Vagina (tissue), 2 donors: Measurements from ENCODE around the gene DNMT3A.
A peak's percentile ranks its signal among the peaks of the same experiment; 100 is the strongest.

Source experiments
- POLR2A ChIP-seq, 2 donors: fragments of 450-650 bp; IDR thresholded peaks; one replicate each; pipeline ENCODE4 v1.6.1; 2017; ENCODE audit warnings: antibody characterized with exemption in 2 of 2, mild to moderate bottlenecking in 2 of 2, moderate library complexity in 2 of 2
- POLR2AphosphoS5 ChIP-seq, 2 donors: sonication (generic); formaldehyde crosslinking; IDR thresholded peaks; one replicate each; pipeline ENCODE4 v1.9.0; 2017; ENCODE audit warnings: antibody characterized with exemption in 2 of 2, mild to moderate bottlenecking in 2 of 2, low read depth in 1 of 2; ENCODE audit not compliant: insufficient read depth in 1 of 2
- TF ChIP-seq, protein P1 (sequence below), 3 experiments: fragments of 450-650 bp in 2 of 3; fragments of 200-600 bp in 1 of 3; sonication (generic) in 1 of 3; IDR thresholded peaks; one replicate each; pipeline ENCODE4 v1.5.1; 2017 to 2019; ENCODE audit warnings: antibody characterized with exemption in 3 of 3, mild to moderate bottlenecking in 2 of 3, moderate library complexity in 2 of 3

DNA sequence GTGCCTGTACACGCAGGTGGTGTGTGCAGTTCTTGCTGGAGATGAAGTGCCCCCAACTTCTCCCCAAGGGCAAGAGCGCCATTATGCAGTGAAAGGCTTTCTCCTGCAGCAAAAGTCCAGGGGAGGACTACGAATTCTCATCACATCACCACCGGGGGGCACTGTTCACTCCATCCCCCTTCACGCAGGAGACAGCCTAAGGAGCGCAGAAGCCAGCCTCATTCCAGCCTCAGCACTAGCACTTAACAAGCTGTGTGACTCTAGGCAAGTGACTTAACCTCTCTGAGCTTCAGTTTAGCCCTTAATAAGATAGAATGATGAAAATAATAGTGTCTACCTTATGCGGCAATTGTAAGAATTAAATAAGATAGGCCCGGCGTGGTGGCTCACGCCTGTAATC, 32.3 kb downstream of the DNMT3A start:
- TF ChIP-seq, protein P1, sequence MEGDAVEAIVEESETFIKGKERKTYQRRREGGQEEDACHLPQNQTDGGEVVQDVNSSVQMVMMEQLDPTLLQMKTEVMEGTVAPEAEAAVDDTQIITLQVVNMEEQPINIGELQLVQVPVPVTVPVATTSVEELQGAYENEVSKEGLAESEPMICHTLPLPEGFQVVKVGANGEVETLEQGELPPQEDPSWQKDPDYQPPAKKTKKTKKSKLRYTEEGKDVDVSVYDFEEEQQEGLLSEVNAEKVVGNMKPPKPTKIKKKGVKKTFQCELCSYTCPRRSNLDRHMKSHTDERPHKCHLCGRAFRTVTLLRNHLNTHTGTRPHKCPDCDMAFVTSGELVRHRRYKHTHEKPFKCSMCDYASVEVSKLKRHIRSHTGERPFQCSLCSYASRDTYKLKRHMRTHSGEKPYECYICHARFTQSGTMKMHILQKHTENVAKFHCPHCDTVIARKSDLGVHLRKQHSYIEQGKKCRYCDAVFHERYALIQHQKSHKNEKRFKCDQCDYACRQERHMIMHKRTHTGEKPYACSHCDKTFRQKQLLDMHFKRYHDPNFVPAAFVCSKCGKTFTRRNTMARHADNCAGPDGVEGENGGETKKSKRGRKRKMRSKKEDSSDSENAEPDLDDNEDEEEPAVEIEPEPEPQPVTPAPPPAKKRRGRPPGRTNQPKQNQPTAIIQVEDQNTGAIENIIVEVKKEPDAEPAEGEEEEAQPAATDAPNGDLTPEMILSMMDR (IDR thresholded peaks at IDR 0.05): peak in 1 of 3 experiments; percentile 19
- TF ChIP-seq POLR2A (IDR thresholded peaks at IDR 0.05) (no peak), POLR2AphosphoS5 (IDR thresholded peaks at IDR 0.05; ENCODE audit: insufficient read depth in 1 of 2, low read depth in 1 of 2) (no peak)
